ENCODE results near the gene PPFIA4.

DNA sequence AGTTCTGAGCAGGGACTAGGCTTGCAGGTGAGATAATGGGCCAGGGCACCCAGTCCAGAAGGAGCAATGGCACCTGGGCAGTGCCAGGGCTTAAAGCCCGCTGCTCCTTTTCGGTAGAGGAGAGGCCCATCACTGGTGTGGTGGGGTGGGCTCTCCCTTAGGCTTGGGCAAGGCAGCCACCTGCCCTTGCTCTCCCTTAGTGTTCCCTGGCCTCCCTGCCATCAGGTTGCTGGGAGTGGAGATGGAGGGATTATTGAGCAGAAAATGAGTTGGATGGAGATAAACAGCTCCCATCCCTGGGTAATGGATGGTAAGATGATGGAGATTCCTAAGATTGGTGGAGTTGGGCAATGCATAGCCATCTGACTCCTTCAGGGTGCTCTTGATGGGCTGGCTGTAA, 51.7 kb downstream of the PPFIA4 start:
- TF ChIP-seq TARDBP (IDR thresholded peaks at IDR 0.05) (no peak), SP1 (IDR thresholded peaks at IDR 0.05) (no peak), ARNT (IDR thresholded peaks at IDR 0.05) (no peak), BHLHE40 (IDR thresholded peaks at IDR 0.05; ENCODE audit: borderline replicate concordance) (no peak)
- TF ChIP-seq, protein P1, sequence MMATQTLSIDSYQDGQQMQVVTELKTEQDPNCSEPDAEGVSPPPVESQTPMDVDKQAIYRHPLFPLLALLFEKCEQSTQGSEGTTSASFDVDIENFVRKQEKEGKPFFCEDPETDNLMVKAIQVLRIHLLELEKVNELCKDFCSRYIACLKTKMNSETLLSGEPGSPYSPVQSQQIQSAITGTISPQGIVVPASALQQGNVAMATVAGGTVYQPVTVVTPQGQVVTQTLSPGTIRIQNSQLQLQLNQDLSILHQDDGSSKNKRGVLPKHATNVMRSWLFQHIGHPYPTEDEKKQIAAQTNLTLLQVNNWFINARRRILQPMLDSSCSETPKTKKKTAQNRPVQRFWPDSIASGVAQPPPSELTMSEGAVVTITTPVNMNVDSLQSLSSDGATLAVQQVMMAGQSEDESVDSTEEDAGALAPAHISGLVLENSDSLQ (IDR thresholded peaks at IDR 0.05), result no peak
